GM23338 (cell line): ENCODE data around the gene GAK.

Source experiments
- CREB1 ChIP-seq: fragments of 250-450 bp; sonication (Bioruptor Pico); IDR thresholded peaks from 2 replicates; pipeline ENCODE4 v1.5.0; 2020; ENCODE audit warnings: low read depth, mild to moderate bottlenecking, moderate library complexity
- EZH2 ChIP-seq: fragments of 200-600 bp; sonication (generic); IDR thresholded peaks from one replicate; pipeline ENCODE4 v1.8.0; 2017; ENCODE audit warnings: antibody characterized with exemption, mild to moderate bottlenecking, low read depth; ENCODE audit not compliant: unreplicated experiment
- EZH2phosphoT487 ChIP-seq: fragments of 200-600 bp; sonication (generic); IDR thresholded peaks from one replicate; pipeline ENCODE4 v1.8.1; 2018; ENCODE audit warnings: antibody characterized with exemption; ENCODE audit not compliant: unreplicated experiment
- JUNB ChIP-seq: IDR thresholded peaks from one replicate; pipeline ENCODE4 v1.6.1; 2016; ENCODE audit warnings: antibody characterized with exemption; ENCODE audit not compliant: unreplicated experiment
- NANOG ChIP-seq: IDR thresholded peaks from 2 replicates; pipeline ENCODE4 v1.6.1; 2016; ENCODE audit warnings: antibody characterized with exemption, borderline replicate concordance
- POLR2AphosphoS5 ChIP-seq: IDR thresholded peaks from 2 replicates; pipeline ENCODE4 v1.6.1; 2016; ENCODE audit warnings: antibody characterized with exemption, low read depth
- STAT1 ChIP-seq: IDR thresholded peaks from one replicate; pipeline ENCODE4 v1.6.1; 2016; ENCODE audit warnings: antibody characterized with exemption; ENCODE audit not compliant: unreplicated experiment
- ZNF114 ChIP-seq: fragments of 250-450 bp; sonication (Bioruptor Pico); IDR thresholded peaks from 2 replicates; pipeline ENCODE4 v1.5.0; 2020; ENCODE audit warnings: mild to moderate bottlenecking, moderate library complexity
- ZNF331 ChIP-seq: fragments of 250-450 bp; sonication (Bioruptor Pico); IDR thresholded peaks from 2 replicates; pipeline ENCODE4 v1.5.0; 2020; ENCODE audit warnings: low read depth, mild to moderate bottlenecking, moderate library complexity
- TF ChIP-seq, protein P1 (sequence below), 2 experiments: fragments of 200-600 bp in 1 of 2; sonication (generic) in 1 of 2; conservative IDR thresholded peaks; 2 replicates each; pipeline versions ENCODE4 v1.5.1 to v1.6.1; 2016 to 2017; ENCODE audit warnings: antibody characterized with exemption in 2 of 2, low read depth in 2 of 2, mild to moderate bottlenecking in 2 of 2, moderate library complexity in 1 of 2
- TF ChIP-seq, protein P2 (sequence below): IDR thresholded peaks from one replicate; pipeline ENCODE4 v1.6.1; 2018; ENCODE audit warnings: antibody characterized with exemption; ENCODE audit not compliant: unreplicated experiment

DNA sequence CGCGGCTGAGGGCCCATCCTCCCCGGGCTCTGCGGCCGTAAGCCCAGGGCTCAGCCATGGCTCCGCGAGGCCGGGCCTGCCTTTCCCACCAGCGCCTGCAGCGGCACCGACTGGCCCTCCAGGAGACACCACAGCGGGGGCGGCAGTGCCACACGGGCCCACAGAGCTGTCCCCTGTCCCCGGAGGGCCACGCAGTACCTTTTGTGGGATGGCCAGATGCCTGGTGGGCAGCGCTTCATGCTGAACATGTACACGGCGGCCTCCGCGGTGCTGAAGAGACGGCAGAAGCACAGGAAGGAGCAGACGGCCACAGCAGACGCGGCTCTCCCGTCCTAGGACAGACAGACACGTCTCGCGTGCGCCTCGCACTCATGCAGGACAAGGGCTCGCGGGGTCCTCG, 50.4 kb downstream of the GAK start:
- TF ChIP-seq, protein P1, sequence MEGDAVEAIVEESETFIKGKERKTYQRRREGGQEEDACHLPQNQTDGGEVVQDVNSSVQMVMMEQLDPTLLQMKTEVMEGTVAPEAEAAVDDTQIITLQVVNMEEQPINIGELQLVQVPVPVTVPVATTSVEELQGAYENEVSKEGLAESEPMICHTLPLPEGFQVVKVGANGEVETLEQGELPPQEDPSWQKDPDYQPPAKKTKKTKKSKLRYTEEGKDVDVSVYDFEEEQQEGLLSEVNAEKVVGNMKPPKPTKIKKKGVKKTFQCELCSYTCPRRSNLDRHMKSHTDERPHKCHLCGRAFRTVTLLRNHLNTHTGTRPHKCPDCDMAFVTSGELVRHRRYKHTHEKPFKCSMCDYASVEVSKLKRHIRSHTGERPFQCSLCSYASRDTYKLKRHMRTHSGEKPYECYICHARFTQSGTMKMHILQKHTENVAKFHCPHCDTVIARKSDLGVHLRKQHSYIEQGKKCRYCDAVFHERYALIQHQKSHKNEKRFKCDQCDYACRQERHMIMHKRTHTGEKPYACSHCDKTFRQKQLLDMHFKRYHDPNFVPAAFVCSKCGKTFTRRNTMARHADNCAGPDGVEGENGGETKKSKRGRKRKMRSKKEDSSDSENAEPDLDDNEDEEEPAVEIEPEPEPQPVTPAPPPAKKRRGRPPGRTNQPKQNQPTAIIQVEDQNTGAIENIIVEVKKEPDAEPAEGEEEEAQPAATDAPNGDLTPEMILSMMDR (conservative IDR thresholded peaks at IDR 0.05; ENCODE audit: low read depth in 2 of 2), result no peak
- TF ChIP-seq POLR2AphosphoS5, result no peak
- TF ChIP-seq EZH2phosphoT487, result no peak
- TF ChIP-seq CREB1 (CRISPR knock-in tag), result no peak
- TF ChIP-seq, protein P2, sequence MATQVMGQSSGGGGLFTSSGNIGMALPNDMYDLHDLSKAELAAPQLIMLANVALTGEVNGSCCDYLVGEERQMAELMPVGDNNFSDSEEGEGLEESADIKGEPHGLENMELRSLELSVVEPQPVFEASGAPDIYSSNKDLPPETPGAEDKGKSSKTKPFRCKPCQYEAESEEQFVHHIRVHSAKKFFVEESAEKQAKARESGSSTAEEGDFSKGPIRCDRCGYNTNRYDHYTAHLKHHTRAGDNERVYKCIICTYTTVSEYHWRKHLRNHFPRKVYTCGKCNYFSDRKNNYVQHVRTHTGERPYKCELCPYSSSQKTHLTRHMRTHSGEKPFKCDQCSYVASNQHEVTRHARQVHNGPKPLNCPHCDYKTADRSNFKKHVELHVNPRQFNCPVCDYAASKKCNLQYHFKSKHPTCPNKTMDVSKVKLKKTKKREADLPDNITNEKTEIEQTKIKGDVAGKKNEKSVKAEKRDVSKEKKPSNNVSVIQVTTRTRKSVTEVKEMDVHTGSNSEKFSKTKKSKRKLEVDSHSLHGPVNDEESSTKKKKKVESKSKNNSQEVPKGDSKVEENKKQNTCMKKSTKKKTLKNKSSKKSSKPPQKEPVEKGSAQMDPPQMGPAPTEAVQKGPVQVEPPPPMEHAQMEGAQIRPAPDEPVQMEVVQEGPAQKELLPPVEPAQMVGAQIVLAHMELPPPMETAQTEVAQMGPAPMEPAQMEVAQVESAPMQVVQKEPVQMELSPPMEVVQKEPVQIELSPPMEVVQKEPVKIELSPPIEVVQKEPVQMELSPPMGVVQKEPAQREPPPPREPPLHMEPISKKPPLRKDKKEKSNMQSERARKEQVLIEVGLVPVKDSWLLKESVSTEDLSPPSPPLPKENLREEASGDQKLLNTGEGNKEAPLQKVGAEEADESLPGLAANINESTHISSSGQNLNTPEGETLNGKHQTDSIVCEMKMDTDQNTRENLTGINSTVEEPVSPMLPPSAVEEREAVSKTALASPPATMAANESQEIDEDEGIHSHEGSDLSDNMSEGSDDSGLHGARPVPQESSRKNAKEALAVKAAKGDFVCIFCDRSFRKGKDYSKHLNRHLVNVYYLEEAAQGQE, result no peak
- TF ChIP-seq EZH2, result no peak
- TF ChIP-seq NANOG, result no peak
- TF ChIP-seq ZNF331 (CRISPR knock-in tag), result no peak
- no peak for TF ChIP-seq JUNB
- TF ChIP-seq STAT1, result no peak
- TF ChIP-seq ZNF114 (CRISPR knock-in tag), result no peak
